GM15510 (cell line): ENCODE results near the gene FRMD4A.

Source experiments
- POLR2A ChIP-seq: IDR thresholded peaks from 3 replicates; pipeline ENCODE4 v1.6.1; 2011; ENCODE audit warnings: borderline replicate concordance; ENCODE audit not compliant: insufficient read length; ENCODE audit errors: extremely low read depth

The FRMD4A gene

DNA sequence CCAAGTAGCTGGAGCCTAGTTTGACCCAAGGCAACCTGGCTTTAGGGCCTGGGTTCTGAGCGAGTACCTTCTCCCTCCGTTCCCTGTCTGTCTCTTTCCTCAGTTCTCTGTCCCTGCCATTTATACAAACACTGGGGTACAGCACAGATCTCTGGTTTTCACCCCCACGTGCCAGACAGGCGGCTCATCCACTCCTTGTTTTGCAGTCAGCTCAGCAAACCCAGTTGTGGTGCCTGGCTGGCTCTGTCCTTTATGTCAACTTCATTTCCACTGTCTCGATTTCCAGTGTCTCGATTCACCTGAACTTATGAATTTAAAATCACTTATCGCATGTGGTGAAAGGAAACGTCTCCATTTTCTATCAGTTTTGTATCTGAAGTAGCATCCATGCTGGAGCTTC is 230.8 kb downstream of the FRMD4A start:
- no peak for TF ChIP-seq POLR2A

GRCh38 chr10:14093730-14094484 is 236.8 kb downstream of the FRMD4A start:
- TF ChIP-seq POLR2A: no peak

DNA sequence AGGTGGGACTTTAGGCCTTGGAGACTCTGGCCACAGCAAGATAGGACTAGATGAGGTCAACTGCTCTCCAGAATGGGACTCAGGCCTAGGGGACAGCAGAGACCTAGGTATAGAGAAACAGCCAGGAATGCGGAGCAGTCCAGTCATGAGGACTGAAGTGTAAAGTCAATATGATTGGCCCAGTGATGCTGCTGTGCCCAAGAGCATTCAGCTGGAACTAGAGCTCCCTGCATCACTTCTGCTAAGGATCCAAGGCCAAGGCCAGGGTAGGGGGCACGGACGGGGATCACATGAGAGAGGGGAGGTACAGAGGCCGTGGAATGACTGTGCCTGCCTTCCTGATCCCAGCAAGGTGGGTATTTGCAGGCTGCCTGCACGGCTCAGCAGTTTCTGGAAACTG is 237.9 kb downstream of the FRMD4A start:
- no peak for TF ChIP-seq POLR2A

DNA sequence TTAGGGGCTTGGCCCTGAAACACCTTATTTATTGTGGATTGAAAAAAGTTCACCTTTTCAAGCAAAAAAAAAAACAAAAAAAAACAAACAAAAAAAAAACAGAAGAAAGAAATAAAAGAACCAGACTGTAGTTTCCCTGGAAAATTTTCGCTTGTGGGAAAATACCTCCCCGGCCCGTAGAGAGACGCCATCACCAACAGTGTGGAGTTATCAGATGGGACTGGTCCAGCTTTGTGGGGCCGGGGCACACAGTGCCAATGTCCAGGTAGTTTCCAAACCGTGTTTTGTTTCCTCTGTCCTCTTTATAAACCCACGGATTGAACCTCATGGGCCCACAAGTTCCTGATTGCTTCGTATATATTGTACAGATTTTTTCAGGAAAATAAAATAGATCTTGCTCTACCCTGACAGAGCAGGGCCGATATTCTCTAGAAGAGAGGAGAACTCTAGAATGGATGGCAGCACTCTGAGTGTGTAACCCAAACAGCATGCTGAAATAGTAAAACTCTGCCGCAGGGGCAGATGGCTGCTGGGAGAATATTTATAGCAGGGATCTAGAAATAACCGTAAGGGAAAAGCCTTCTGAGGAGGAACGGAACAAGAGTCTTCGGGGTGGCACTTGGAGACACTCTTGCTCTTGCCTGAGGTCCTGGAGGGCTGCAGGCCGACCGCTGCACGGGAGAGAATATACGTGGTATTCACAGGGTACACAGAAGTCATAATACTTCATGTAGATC is 241.0 kb downstream of the FRMD4A start:
- TF ChIP-seq POLR2A: no peak

GRCh38 chr10:14087566-14087965 is 243.2 kb downstream of the FRMD4A start:
- TF ChIP-seq POLR2A: no peak

DNA sequence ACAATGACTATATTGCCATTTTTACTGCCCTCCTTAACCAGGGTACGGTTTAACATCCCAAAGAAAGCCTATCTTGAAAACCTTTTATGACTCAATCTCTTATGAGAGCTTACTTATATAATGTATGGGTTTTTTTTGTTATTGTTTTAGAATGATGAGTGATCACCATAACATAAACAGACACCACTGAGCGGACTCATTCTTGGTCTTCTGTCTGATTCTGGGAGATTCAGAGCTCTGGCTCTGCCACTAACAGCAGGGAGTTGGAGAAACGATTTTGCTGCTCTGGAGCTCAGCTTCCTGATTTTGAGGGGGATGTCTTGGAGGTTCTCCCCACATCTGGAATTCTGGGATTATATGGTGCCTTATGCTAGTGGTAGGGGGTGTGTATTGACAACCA is 244.1 kb downstream of the FRMD4A start:
- no peak for TF ChIP-seq POLR2A

GRCh38 chr10:14084875-14085274 is 245.8 kb downstream of the FRMD4A start:
- no peak for TF ChIP-seq POLR2A

DNA sequence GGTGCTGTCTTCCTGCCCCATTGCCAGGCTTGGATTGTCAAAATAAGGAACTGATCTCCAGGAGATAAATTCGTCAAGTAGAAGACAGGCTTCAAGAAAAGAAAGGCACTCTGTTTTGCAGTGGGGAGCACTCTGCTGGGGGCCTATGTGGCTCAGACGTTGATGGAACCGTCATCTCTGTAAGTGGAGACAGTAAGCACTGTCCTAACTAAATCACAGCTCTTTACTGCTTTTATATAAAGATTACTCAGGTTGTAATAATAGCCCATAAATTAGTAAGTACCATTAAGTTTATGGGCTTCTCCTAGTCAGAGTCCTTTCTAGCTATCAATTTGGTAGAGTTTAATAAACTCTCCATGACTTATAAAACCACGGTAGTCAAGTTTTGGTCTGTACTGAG is 249.9 kb downstream of the FRMD4A start:
- TF ChIP-seq POLR2A: no peak

GRCh38 chr10:14077430-14077829 is 253.3 kb downstream of the FRMD4A start:
- no peak for TF ChIP-seq POLR2A

- TF ChIP-seq POLR2A: no peak
Measured at GRCh38 chr10:14074062-14074884, 256.5 kb downstream of the FRMD4A start.

DNA sequence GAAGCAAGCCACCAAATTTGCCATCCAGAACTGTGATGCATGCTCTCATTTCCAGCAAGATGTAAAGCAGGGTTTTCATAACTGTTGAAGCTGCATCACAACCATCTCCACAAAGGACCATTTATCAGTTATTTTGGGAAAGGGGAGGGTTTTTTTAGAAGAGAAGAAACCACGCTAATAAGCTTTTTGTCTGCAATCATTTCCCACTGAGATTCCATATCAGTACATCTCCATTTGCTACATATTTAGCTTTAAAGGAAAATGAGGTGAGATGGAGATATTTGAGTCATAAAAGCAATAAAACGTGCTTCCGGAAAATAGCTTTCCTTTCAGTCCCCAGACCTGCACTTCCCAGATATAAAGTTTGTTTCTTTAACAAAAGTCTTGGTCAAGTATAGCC is 258.2 kb downstream of the FRMD4A start:
- TF ChIP-seq POLR2A: no peak

- no peak for TF ChIP-seq POLR2A
Measured at GRCh38 chr10:14071956-14072355, 258.8 kb downstream of the FRMD4A start.

DNA sequence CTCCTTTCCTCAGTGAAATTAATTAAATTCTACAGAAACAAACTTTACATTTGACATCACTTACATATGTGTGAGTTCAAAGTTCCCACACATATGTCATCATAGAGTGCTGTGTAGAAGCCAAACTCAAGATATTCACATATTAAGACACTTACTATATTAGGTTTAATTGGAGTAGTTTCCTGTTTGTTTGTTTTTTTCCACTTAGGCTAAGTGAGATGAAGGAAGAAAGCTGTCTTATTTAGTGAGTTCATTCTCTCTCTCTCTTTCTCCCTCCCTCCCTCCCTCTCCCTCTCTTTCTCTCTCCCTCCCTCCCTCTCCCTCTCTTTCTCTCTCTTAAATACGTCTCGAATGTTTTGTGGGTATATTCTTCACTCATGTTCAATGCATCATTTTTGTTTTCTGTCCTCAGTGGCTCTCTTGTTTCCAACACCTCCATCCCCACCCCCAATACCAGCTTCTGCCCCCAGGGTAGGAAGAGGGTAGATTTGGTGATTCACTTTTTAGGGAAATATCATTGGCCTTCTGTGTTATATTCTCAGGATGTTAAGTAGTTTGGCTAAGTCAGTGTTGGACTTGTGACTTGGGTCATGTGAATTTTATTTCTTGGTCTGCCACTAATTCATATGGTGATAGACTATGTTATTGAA is 262.0 kb downstream of the FRMD4A start:
- TF ChIP-seq POLR2A: no peak

DNA sequence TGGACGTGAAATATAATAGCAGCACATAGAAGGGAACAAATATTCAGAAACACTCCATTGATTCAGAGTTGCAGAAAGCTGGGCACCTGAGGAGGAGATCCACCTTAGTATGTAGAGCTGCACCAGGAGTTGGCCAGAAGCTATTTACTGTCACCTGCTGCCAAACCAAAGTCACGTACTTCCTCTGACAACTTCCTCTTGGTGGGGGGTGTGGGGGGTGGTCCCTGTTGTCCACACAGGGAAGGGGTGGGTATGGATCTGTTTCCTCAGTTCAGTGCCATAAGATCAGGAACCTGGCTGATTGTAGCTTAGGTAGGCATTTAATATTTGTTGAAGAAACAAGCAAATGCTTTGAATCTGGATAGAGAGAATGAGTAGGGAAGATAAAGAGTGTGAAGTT is 264.6 kb downstream of the FRMD4A start:
- no peak for TF ChIP-seq POLR2A
